ENCODE results near the gene RAD54L. TPM values are rescaled to one million over a fixed set of nuclear protein-coding genes. Genes with fewer than 3 reads are reported as not detected.
A peak's percentile ranks its signal among the peaks of the same experiment; 100 is the strongest.

The RAD54L gene
- total and polyA plus RNA-seq, 7 donors = 1.4 to 11.2 TPM; not detected in 5

GRCh38 chr1:46301406-46301807 lies 53.8 kb downstream of the RAD54L start:
- intact Hi-C loops (cut with DNase I) = no loop called here
- Histone ChIP-seq H3K27me3 (no peaks in the 10 kb centered on the region), H3K27ac (peak overlapping the region; percentile 92 to 99 (median 98)), H3K4me1 (peaks cover 0 to 59% (median 46%) of the 10 kb centered on the region in 4 donors), H3K36me3 (peaks cover 12 to 18% (median 17%) of the 10 kb centered on the region in 4 donors), H3K4me3 (peak overlapping the region; percentile 64 to 98 (median 83)), H3K9me3 (no peaks in the 10 kb centered on the region)
- 17 to 19% methylated on average over 17 of the region's 17 CpGs for WGBS, 2 donors
- no peak for TF ChIP-seq CTCF (IDR thresholded peaks at IDR 0.05)
- TF ChIP-seq POLR2A (IDR thresholded peaks at IDR 0.05) = no peak
- TF ChIP-seq POLR2AphosphoS5 (IDR thresholded peaks at IDR 0.05) = no peak
- TF ChIP-seq EP300 (IDR thresholded peaks at IDR 0.05) = no peak
- no peak for DNase-seq

- TF ChIP-seq POLR2AphosphoS5 (IDR thresholded peaks at IDR 0.05) (peak in 2 of 4 donors; percentile 29 to 32), POLR2A (IDR thresholded peaks at IDR 0.05) (no peak)
- 0 to 1% methylated on average over 79 of the region's 79 CpGs for WGBS, 2 donors
- H3K9me3 ChIP-seq = no peaks in the 10 kb centered on the region
- peak; percentile 77 for DNase-seq
- peaks cover 0 to 65% (median 52%) of the 10 kb centered on the region in 4 donors for H3K4me1 ChIP-seq
- H3K4me3 ChIP-seq = peak overlapping the region; percentile 64 to 98 (median 83)
- peak overlapping the region; percentile 92 to 99 (median 98) for H3K27ac ChIP-seq
- intact Hi-C loops (cut with DNase I) = no loop called here
- H3K36me3 ChIP-seq = peaks cover 10 to 11% (median 11%) of the 10 kb centered on the region in 4 donors
- H3K27me3 ChIP-seq = no peaks in the 10 kb centered on the region
These were observed 54.5 kb downstream of the RAD54L start for GRCh38 chr1:46301808-46302640.

GRCh38 chr1:46302641-46303037 lies 55.1 kb downstream of the RAD54L start:
- Histone ChIP-seq H3K27ac (peak overlapping the region; percentile 92 to 99 (median 98)), H3K27me3 (no peaks in the 10 kb centered on the region), H3K36me3 (peaks cover 4 to 5% (median 5%) of the 10 kb centered on the region in 4 donors), H3K4me1 (peaks cover 0 to 71% (median 58%) of the 10 kb centered on the region in 4 donors), H3K4me3 (peak overlapping the region; percentile 64 to 98 (median 83)), H3K9me3 (no peaks in the 10 kb centered on the region)
- DNase-seq = peak; percentile 71
- intact Hi-C loops (cut with DNase I) = loop anchor here (1.0 kb wide), 2 partner anchors 38 to 55 kb away; partner anchors contain the start of genes NSUN4 and RAD54L
- TF ChIP-seq CTCF (IDR thresholded peaks at IDR 0.05) (no peak), EP300 (IDR thresholded peaks at IDR 0.05) (no peak), POLR2AphosphoS5 (IDR thresholded peaks at IDR 0.05) (no peak), POLR2A (IDR thresholded peaks at IDR 0.05) (no peak)
- 1% methylated on average over 32 of the region's 32 CpGs for WGBS, 2 donors

GRCh38 chr1:46303038-46303871 lies 55.7 kb downstream of the RAD54L start, which contains the start of the genes LRRC41 and UQCRH:
LRRC41 (minus strand) TSS chr1:46303616; CDS start chr1:46303322, 294 bp downstream.
UQCRH (plus strand) TSS chr1:46303698; CDS start chr1:46303767, 69 bp downstream.
- H3K36me3 ChIP-seq = no peaks in the 10 kb centered on the region
- intact Hi-C loops (cut with DNase I) = loop anchor here (1.0 kb wide), 2 partner anchors 37 to 56 kb away; partner anchors contain the start of genes NSUN4 and RAD54L
- TF ChIP-seq CTCF (IDR thresholded peaks at IDR 0.05) (peak in 1 of 4 experiments; percentile 9), EP300 (IDR thresholded peaks at IDR 0.05) (no peak), POLR2AphosphoS5 (IDR thresholded peaks at IDR 0.05) (peak; percentile 84 to 98 (median 96)), POLR2A (IDR thresholded peaks at IDR 0.05) (peak; percentile 80 to 81)
- no peaks in the 10 kb centered on the region for H3K9me3 ChIP-seq
- DNase-seq = peak; percentile 98
- peak within 1 kb of the TSS; percentile 64 to 98 (median 83) for H3K4me3 ChIP-seq
- peak within 1 kb of the TSS; percentile 92 to 99 (median 98) for H3K27ac ChIP-seq
- H3K4me1 ChIP-seq = peaks cover 0 to 74% (median 63%) of the 10 kb centered on the region in 4 donors
- WGBS, 2 donors = 1% methylated on average over 61 of the region's 61 CpGs
- H3K27me3 ChIP-seq = no peaks in the 10 kb centered on the region

Measured in sigmoid colon (tissue), 7 donors.